RPMI8226 (cell line): ENCODE results near the gene FN3K.

Source experiments
- DNase-seq: peaks from one replicate; pipeline ENCODE4 v3.0.0-alpha.2; 2015

The FN3K gene

DNA sequence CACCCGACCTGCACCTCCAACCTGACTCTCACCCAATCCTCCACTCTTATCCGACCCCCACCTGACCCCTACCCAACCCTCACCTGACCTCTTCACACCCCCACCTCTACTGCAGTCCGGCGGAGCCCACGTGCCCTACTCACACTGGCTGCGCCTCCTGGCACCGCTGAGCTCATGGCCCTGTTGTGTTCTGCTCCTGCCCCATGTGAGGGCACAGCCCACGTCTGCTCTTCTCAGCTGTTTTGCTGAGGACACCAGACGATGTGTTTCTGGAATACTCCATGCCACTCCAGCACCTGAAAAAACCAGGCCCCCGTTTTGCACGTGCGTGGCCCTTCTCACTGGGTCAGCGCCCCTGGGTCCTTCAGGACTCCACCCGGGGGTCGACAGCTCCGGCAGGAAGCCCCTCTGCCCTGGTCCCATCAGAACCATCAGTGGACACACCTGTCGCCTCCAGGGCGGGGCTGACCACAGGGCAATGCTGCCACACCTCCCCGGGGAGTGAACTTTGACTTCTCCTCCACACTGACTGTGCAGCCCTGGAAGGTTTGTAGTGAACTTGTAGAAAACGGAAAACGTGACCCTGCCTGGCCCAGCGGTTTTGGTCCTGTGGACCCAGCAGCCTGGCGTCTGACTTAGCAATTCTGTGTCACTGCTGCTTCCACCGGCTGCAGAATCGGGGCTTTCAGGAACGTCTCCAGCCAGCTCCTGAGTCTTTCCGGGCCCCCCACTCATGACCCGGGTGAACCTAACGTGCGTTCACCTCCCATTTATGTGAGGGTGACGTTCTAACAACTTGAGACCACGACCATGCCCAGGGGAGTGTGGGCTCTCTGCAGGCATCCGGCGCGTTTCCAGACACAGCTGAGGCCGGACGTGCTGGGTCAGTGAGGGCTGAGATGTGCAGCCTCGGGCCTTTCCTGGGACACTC is 31.2 kb upstream of the FN3K start:
- DNase-seq: no peak

- DNase-seq: no peak
These were observed 30.5 kb upstream of the FN3K start for GRCh38 chr17:82704886-82705285.

DNA sequence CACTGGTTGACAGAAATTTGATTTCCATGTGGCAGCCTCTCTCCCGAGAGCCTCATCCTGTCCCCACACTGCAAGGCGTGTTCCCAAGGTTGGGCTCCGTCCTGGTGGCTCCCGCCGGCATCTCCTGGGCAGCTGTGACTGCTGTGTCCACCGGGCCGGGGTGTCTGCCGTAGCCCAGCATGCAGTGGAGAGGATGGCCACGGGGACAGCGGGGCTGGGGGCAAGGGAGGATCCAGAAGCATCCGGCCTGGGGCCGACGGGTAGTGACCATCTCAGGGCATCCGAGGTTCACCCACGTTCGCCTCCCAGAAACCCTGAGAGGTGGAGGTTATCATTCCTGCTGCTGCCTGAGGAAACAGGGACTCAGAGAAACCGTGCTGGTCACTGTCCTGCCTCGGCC is 29.7 kb upstream of the FN3K start:
- no peak for DNase-seq

DNA sequence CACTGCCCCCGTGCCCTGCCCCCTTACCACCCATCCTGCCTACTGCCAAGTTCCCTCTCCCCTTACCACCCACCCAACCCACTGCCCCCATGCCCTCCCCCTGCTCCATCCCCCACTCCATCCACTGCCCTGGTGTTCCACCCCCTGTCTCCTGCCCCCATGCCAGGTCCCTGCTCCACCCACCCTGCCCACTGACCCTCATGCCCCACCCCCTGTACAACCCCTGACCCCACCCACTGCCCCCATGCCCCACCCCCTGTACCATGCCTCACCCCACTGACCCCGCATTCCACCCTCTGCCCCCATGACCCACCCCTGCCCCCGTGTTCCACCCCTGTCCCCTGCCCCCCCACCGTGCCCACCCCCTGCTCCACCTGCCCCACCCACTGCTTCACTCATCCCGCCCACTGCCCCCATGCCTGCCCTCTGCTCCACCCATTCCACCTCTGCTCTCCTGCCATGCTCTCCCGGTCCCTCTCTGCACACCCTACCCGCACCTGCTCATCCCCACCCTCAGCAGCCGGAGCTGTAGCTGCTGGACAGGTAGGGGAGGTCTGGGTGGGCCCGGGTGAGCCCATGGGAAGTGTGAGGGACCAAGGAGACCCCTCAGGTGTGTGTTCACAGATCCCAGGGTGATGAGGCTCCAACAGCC is 26.3 kb upstream of the FN3K start:
- DNase-seq: no peak

DNA sequence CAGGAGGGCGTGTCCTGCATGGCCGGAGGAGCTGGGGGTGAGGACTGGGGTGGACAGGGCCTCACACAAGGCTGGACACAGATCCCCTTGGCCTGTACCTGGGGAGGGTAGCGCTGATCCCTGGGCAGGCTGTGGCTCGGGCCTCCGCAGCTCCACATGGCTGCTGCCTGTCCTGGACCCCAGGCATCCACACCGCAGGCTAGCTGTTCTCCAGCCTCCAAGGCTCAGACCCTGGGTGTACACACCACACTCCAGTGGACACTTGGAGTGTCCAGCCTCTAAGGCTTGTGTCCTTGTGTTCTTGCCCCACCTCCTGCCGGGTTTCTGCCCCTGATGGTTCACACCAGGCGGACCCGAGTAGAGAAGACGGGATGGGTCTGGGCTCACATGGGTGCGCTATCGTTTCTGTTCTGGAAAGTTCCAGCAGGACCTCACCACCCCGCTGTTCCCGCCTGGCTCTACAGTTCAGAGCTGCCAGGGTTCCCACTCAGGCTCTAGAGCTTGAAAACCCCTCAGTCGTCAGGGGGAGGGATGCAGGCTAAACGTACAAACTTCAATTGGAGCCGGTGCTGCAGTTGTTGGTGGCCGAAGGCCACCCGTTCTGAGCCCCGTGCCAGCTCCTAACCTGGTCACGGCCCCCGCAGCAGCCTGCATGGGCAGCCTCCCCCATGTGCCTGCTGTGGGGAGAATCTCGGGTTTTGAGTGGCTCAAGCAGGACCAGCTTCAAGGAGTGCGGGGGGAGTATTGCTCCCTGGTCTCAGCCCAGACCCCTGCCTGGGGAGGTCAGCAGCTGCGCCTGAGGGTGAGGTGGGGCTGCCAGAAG is 25.5 kb upstream of the FN3K start:
- DNase-seq: no peak

DNA sequence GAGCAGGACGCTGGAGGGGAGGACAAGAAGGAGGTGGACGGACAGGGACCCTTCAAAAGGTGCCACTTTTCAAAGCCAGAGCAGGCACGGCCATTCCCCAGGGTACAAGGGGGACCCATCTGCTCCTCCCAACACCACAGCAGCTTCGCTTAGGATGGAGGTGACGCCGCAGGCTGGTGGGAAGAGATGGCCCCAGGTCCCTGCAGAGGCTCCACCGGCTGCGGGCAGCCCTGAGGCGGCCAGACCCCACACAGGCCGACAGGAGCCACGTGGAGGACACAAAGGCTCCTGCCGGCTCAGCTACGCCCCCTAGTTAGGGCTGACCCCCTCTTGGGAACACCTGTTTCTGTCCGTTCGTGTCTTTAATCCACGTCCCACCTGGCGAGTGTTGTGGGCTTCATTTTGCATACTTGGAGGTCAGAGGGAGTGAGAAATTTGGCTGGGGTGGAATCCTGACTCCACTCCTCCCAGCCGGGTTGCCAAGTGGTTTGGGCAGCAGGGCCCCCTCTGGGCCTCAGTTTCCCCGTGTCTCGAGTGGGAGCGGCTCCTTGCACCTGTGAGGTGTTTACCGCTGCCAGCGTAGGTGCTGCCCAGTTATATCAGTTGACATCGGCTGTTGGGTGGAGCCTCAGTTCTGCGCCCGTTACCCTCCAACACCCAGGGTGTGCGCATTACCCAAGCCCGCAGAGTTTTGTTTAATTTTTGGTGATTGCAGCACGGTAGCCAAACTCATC is 24.7 kb upstream of the FN3K start:
- no peak for DNase-seq

DNA sequence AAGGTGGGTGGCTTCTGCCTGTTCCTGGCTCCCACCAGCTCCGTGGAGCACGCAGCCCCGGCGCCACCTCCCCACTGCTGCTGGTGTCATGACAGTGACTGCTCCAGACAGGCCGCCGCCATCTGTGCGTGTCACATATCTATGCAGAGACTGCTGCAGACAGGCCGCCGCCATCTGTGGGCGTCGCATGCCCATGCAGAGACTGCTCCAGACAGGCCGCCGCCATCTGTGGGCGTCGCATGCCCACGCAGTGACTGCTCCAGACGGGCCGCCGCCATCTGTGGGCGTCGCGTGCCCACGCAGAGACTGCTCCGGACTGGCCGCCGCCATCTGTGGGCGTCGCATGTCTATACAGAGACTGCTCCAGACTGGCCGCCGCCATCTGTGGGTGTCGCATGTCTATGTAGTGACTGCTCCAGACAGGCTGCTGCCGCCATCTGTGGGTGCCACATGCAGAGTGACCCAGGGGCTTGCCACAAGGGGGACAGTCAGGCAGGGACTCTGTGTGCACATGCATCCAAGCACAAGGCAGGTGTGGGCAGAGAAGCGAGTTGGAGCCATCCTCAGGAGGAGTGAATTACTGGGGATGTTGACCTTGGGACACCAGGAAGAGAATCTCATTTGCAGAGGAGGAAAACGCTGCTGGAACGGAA is 22.2 kb upstream of the FN3K start:
- no peak for DNase-seq

DNA sequence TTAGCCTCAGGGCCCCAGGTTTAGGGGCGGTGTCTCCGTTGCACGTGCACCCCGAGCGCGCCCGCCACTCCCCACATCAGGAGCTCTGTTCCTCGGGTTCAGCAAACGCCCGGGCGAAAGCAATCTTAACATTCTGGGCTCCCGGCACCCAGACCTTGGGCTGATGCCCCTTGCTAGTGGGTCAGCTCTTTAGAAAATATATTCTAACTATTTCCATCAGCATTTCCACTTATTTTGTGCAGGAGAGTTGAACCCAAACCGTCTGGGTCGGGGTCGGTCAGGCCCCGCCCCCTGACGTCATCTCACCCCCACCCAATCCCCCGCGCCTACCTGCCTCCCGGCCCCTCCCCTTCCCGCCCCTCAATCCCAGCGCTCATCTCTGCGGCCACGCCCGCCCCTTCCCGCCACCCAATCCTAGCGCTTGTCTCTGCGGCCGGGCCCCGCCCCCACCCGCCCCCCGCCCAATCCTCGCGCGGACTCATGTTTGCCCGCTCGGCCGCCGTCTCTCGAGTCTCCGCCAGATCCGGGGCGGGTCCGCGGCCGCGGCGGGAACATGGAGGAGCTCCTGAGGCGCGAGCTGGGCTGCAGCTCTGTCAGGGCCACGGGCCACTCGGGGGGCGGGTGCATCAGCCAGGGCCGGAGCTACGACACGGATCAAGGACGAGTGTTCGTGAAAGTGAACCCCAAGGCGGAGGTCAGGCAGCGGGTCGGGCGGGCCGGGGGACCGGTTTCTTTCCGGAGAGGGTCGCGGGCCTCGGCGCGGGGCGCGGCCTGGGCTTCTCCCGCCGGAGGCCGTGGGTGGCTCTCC is 19.0 kb upstream of the FN3K start, which contains the start of gene FN3KRP:
TSS of gene FN3KRP (plus strand) at position 504 of the 808 bp plus-strand sequence. CDS start at position 554, 50 bp downstream.
- peak; percentile 97 for DNase-seq

DNA sequence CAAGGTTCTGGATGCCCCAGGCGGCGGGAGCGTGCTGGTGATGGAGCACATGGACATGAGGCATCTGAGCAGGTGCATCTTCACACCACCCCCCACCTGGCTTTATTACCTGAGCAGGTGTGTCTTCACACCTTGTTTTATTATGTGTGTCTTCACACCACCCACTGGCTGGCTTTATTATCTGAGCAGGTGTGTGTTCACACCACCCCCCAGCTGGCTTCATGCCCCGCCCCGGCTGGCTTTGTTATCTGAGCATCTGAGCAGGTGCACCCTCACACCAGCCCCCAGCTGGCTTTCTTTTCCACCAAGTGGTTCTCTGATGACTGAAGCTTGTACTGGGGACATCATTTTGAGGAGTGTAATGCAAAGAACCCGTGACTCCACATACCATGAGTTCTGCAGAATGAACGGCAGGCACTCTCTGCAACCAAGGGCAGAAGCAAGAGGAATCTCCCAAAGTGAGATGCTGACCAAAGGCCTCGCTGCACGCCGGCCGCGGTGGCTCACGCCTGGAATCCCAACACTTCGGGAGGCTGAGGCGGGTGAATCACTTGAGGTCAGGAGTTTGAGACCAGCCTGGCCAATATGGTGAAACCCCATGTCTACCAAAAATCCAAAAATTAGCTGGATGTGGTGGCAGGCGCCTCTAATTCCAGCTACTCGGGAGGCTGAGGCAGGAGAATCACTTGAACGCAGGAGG is 16.3 kb upstream of the FN3K start:
- no peak for DNase-seq

DNA sequence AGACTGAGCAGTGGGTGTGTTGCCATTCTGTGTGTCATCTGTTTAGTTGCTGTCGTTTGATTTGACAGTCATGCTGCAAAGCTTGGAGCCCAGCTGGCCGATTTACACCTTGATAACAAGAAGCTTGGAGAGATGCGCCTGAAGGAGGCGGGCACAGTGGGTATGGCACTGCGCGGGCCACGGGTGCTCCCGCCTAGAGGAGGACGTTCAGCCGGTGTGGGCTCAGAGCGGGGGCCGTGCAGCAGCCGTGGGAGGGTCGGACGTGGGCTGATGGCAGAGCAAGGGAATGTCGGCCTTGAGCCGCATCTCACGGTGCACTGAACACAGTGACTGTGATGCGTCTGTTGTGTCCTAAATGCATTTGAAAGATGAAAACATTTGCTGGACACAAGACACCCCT is 15.2 kb upstream of the FN3K start:
- no peak for DNase-seq

DNA sequence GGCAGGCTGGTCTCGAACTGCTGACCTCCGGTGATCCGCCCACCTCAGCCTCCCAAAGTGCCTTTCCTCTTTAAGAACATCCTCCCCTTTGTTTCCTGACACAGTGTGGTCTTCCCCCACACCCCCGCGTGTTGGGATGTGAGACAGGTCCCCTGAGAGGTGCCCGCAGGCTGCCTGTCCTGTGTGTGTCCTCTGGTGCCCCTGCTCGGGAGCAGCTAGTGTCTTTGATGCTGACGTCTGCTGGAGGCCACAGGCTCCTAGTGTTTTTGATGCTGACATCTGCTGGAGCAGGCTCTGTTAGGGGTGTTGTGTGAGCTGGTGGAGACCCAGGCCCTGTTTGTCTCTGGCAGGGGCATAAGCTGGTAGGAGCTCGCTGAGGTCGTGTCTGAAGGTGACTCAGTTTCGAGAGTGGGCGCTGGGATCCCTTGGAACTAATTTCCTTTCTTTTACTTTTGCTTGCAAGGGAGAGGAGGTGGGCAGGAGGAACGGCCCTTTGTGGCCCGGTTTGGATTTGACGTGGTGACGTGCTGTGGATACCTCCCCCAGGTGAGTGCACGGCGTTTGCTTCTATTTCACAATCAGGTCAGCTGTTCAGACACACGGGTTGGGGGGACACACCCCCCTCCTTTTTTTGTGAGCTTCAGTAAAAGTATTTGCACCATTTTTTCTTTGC is 12.9 kb upstream of the FN3K start:
- no peak for DNase-seq

GRCh38 chr17:82723169-82723807 is 12.1 kb upstream of the FN3K start:
- no peak for DNase-seq

- no peak for DNase-seq
These were observed 9.0 kb upstream of the FN3K start for GRCh38 chr17:82726427-82726826.

DNA sequence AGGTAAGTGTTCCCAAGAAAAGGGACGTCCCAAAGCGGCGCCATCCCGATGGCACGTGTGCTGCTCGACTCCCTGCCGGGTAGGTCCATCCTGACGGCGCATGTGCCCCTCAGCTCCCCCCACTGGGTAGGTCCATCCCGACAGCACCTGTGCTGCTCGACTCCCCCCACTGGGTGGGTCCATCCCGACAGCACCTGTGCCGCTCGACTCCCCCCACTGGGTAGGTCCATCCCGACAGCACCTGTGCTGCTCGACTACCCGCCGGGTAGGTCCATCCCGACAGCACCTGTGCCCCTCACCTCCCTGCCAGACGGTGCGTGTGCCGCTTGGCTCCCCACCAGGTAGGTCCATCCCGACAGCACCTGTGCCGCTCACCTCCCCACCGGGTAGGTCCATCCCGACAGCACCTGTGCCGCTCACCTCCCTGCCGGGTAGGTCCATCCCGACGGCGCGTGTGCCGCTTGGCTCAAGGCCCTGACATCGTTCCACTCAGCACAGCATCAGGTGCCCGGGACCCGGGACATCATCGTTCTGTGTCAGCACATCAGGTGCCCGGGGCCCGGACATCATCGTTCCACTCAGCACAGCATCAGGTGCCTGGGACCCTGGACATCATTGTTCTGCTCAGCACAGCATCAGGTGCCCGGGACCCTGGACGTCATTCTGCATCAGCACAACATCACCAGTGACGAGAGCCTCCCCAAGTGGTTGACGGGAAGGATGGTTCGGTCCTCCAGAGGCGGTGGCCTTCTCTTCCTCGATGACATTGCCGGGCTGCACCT is 5.7 kb upstream of the FN3K start:
- DNase-seq: no peak

- DNase-seq: no peak
These were observed 3.2 kb upstream of the FN3K start for GRCh38 chr17:82732118-82732743.

DNA sequence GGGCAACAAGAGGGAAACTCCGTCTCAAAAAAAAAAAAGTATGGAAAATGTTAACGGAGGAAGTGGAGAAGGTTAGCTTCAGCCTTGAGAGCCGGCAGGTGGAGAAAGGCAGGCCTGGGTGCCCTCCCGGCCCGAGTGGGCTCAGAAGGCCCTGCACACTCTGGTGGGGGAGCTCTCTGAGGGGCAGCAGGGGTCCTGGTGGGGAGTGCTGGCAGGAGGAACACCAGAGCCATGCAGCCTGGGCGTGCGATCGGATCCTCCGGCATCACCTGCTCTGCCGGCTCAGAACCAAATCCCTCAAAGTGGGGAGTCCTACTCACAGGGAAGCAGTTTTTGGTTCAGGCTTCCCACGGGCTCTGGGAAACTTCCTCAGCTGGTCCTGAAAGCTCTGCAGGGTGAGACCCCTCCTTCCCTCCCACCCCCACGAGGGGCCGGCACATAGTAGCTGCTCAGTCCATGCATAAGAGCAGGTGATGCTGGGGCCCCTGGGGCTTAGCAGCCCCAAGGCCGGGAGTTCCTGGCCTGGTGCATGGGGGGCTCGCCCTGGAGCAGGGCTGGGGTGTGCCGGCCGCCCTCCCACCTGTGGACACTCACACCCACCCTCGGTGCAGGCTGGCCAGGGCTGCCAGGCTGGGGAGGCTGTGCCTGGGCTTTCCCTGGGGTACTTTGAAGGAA is 1.2 kb downstream of the FN3K start:
- DNase-seq: no peak
